A375 (cell line): ENCODE results near the gene HMGN5. TPM values are rescaled to one million over a fixed set of nuclear protein-coding genes. Genes with fewer than 3 reads are reported as not detected.

Source experiments
- total RNA-seq: library from RNA; depleted of rRNA; stranded (reverse); fragments of >200 nt; shearing (Covaris generic); gene quantifications from 2 replicates; pipeline ENCODE4 v1.2.3, GENCODE V29; 2014; rRNA removed

Gene HMGN5
- 0.32 and 1.4 TPM in 2 replicates for total RNA-seq

GRCh38 chrX:81201671-81202455, at the start of gene HMGN5, which contains the start of gene SH3BGRL:
TSS of gene HMGN5 (minus strand) at chrX:81201913. CDS start at chrX:81121549, 80,364 bp downstream.
TSS of gene SH3BGRL (plus strand) at chrX:81202102. CDS start at chrX:81202201, 99 bp downstream.

Other genes with a start within 250 kb of the HMGN5 start
- gene SH3BGRL, start 189 bp upstream of the HMGN5 start, total RNA-seq = 12.8 and 14.8 TPM in 2 replicates